Measurements from ENCODE around the gene PLAC1.

DNA sequence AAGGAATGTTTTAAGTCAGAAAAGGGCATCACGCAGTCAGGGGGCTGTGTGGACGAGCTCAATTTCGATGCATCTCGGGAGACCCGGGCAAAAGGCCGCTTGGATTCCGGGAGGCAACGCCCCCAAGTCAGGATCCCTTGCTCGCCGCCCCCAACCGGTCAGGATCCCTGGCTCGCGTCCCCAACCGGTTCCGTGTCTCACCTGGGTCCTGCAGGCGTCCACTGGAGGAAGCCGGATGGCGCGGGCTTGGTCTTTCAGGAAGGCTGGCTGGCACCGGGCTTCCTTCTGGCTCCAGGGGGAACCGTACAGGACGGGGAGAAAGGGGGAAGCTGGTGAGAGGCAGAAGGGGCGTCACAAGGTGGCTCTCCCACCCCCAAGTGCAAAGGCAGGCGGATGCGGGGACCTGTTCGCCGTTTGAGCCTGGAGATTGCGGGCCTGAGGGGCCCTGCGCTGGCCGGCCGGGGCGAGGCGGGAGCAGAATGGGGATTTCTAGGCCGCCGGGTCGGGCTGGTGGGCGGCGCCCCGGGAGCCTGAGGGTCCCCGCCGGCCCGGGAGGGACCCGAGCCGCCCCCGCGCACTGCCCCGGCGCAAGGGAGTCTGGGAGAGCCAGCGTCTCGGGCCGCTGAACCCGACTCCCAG lies 113.6 kb downstream of the PLAC1 start:
- TF ChIP-seq, protein P1, sequence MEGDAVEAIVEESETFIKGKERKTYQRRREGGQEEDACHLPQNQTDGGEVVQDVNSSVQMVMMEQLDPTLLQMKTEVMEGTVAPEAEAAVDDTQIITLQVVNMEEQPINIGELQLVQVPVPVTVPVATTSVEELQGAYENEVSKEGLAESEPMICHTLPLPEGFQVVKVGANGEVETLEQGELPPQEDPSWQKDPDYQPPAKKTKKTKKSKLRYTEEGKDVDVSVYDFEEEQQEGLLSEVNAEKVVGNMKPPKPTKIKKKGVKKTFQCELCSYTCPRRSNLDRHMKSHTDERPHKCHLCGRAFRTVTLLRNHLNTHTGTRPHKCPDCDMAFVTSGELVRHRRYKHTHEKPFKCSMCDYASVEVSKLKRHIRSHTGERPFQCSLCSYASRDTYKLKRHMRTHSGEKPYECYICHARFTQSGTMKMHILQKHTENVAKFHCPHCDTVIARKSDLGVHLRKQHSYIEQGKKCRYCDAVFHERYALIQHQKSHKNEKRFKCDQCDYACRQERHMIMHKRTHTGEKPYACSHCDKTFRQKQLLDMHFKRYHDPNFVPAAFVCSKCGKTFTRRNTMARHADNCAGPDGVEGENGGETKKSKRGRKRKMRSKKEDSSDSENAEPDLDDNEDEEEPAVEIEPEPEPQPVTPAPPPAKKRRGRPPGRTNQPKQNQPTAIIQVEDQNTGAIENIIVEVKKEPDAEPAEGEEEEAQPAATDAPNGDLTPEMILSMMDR (IDR thresholded peaks at IDR 0.05; ENCODE audit: poor library complexity), result no peak
- TF ChIP-seq EZH2 (IDR thresholded peaks at IDR 0.05; ENCODE audit: borderline replicate concordance), result no peak
